ENCODE measurements around the gene LCN10.

LCN10 gene

DNA sequence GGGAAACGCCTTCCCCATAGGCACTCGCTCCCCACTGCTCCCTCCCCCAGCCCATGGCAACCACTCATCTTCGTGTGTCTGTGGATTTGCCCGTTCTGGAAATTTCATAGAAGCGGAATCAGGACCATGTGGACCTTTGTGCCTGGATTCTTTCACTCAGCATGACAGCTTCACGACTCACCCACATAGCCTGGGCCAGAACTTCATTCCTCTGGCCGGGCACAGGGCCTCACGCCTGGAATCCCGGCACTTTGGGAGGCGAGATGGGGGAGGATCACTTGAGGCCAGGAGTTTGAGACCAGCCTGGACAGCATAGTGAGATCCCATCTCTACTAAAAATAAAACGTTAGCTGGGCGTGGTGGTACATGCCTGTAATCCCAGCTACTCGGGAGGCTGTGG, 42.4 kb downstream of the LCN10 start:
- DNase-seq (ENCODE audit: low spot score): no peak

DNA sequence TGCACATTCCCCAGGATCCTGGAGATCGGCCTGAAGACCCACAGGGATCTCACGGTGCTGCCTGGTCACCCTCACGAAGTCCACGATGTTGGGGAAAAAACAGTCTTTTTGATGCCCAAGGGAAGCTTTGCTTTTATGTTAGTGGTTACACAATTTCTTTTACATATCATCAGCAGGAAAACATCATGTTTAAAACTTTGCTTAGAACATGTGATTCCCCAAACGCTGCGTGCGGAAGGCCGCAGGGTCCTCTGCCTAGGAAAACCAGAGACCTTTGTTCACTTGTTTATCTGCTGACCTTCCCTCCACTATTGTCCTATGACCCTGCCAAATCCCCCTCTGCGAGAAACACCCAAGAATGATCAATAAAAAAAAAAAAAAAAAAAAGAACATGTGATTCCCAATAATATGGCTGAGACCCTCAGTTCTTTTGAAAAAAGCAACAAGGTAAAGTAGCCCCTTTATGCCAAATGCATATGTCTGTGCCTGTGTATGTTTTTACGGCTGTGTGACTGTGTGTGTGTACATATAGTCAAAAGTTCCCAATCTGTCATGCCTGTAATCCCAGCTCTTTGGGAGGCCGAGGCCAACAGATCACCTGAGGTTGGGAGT, 44.0 kb downstream of the LCN10 start:
- DNase-seq (ENCODE audit: low spot score): no peak

- no peak for DNase-seq (ENCODE audit: low spot score)
Observed at GRCh38 chr9:136697821-136698526, 44.8 kb downstream of the LCN10 start.

DNA sequence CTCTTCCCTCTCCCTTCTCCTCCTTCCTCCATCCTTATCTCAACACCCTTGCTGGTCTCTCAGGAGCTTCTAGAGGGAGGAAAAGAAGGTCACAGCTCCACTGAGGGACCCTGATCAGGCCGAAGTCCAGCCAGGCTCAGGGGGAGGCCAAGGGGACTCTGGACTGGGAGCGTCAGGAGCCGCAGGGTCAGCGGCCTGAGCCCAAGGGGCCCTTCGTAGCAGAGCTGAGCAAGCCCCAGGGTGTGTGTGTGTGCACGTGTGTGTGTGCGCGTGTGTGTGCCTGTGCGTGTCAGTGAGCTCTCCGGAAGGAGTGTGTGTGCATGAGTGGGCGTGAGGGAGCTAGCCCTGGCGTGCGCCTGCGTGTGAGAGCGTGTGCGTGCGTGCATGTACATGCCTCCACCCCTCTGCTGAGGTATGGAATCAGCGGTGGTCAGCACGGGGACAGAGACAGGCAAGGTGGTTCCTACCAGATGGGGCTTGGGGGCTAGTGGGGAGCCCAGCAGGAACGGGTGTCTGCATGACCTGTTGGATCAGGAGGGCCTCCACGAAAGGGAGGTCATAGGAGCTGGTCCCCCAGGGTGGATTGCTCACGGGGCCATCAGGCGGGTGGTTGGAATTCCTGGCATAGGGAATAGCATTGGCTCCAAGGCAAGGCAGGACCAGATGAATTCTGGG, 45.5 kb downstream of the LCN10 start:
- no peak for DNase-seq (ENCODE audit: low spot score)

DNA sequence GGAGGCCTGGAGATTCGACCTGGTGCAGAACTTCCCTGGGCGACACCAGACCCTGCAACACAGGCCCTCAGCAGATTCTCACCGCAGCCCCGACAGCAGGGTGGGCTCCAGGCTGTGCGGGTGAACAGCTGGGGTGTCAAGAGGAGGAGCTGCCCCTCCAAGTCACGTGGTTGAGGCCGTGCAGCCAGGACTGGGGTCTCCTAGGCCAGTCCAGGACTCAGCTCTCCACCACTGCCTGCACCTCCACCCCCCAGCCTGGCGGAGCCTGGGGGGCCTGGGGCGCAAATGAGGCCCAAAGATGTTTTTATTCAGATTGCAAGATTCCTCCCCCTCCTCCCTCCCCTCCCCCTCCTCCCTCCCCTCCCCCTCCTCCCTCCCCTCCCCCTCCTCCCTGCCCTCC, 46.2 kb downstream of the LCN10 start:
- DNase-seq (ENCODE audit: low spot score): no peak

GRCh38 chr9:136695955-136696354, 46.8 kb downstream of the LCN10 start:
- DNase-seq (ENCODE audit: low spot score): no peak

GRCh38 chr9:136695435-136695895, 47.3 kb downstream of the LCN10 start:
- DNase-seq (ENCODE audit: low spot score): no peak

GRCh38 chr9:136694872-136695247, 47.9 kb downstream of the LCN10 start:
- no peak for DNase-seq (ENCODE audit: low spot score)

DNA sequence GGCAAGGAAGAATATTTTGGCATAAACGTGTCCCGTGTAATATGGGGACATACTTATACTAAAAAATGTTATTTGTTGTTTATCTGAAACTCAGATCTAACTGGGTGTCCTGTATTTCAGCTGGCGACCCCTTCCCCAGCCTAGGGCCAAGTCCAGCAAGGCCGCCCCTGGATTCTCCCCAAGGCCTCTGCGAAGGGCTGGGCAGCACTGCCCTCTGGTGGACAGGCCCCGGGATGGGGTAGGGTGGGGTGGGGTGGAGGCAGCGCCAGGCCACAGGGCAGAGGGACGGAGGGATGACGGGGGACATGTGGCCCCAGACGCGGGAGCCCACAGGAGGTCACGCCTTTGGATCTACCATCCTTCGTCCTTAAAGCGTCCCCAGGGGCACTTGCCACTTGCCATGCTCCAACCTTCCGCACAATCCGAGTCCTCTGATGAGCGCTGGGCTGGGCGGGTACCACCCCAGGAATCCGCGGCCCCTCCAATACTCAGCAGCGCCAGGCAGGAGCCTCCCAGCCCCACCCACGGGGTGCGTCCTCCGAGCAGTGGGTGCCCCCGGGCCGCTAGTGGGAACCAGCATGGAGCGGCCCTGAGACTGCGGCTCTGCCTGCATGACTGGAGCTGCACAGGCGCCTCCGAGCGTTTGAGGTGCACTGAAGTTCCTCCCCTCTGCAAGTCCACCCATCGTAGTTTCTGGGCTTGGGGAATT, 48.4 kb downstream of the LCN10 start:
- DNase-seq (ENCODE audit: low spot score): no peak

DNA sequence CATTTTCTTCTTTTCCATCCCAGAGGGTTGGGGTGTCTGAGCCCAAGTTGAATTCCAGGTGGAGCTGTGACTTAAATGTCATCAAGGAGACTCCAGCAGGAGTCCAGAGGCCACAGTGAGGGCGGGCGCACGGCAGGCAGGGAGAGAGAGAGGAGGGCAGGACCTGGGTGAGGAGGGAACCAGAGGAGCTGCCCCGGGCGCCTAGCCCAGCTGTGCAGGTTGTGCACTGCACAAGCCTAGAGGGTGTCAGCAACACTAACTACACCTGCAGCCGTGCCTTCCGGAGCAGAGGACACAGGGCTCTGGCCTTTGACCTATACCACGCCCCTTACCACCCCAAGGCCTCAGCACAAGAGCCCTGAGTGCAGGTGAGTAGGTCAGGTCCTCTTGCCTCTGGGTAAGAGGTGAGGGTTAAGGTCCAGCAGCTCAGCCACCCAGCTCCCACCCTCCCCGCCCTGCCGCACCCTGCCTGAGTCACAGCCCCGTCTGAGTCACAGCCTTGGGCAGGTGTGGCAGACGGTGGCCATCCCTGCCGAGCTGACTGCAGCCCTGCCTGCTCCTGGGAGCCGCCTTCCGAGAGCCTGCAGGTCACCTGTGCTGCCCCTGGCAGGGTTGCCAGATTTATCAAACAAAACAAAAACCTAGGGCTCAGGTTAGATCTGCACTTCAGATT, 49.1 kb downstream of the LCN10 start:
- no peak for DNase-seq (ENCODE audit: low spot score)

DNA sequence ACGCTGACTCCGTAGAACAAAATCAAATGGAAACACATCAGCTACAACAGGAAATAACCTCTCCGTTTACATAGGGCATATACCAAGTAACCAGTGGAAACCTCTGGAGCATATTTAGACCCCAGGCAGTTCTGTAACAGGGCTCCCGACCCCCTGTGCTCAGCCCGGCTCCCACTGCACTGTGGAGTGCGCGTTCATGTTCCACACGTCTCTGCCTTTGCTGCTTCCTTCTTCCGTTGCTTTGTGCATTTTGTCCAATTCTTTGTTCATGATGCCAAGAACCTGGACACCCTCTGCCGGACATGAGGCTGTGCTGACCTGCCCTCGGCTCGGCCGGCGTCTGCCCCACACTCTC, 49.6 kb downstream of the LCN10 start:
- no peak for DNase-seq (ENCODE audit: low spot score)

GRCh38 chr9:136692185-136693134, 50.3 kb downstream of the LCN10 start:
- no peak for DNase-seq (ENCODE audit: low spot score)

DNA sequence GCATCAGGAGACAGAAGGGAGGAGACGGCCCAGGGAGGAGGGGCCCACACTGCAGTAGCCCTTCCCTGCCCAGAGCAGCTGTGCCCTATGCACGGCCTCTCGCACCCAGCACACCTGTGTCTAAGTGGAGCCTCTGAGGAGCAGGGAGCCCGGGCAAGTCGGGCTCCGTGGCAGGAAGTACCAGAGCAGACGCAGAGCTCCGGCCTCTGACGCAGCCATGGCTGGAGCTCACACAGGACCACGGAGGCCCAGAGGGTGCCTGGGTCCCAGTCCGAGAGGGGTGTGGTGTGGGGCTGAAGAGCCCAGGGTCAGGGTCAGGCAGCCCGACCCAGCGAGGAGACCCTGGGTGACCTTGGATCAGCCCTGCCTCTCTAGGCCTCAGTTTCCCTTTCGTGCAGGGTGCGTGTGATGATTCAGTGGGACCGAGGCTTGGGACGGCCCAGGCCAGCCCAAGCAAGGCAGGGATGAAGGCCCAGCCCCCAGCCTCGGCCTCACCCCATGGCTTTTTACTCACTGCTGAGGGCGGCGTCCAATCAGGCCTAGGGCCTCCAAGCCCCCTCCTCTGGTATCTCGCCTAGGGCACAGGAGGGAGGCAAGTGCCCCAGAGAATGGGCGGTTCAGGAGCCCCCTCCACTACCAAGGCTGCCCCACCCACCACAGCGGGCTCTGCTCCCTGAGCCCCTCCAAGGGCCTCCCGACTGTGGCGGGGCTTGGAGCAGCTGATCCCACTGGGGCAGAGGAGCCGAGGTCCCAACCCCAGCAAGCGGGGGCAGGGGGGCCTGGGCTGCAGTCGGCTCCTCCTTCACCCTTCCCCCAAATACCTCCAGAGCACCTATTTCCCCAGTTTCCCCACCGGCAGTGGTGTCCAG, 51.2 kb downstream of the LCN10 start:
- no peak for DNase-seq (ENCODE audit: low spot score)

DNA sequence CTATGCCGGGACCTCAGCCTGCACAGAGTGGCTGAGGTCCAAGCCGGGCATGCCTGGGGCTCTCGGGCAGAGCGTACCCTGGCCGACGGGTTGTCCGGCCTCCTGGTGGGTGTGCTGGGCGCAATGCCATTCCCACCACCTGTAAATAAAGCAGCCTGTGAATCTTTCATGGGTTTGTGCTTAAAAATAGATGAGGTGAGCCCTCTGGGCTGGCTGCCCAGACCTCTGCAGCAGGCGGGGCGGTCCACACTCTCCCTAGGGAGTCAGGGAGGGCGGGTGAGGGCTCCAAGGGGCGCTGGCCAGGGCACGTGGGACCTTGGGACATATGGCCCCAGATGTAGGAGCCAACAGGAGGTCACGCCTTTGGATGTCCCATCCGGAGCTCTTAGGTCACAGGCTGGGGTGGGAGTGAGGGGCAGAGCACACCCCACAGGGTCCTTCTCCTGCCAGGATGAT, 51.9 kb downstream of the LCN10 start:
- DNase-seq (ENCODE audit: low spot score): no peak

GRCh38 chr9:136690104-136690805, 52.5 kb downstream of the LCN10 start:
- DNase-seq (ENCODE audit: low spot score): no peak

DNA sequence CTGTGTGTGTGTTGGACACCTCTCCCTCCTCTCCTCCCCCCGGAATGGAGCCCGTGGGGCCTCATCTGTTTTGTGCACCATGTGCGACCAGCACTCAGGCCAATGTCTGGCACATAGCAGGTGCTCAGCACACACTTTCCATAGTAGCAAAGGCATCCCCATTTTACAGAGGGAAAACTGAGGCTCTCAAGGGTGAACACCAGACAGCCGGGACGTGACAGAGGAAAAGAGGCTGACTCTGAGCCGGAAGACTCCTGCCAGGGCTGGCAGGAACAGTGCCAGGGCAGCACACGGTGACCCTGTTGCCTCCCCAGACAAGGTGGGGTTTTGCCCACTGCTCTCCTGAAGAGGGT, 53.7 kb downstream of the LCN10 start:
- no peak for DNase-seq (ENCODE audit: low spot score)

GRCh38 chr9:136688274-136689107, 54.2 kb downstream of the LCN10 start:
- DNase-seq (ENCODE audit: low spot score): no peak

All from CD4-positive, alpha-beta T cell treated with Interleukin-6 at 100 ng/mL for 8 hours (primary cell).